PC-9 (cell line): ENCODE data around the gene PPP1R16B. TPM values are rescaled to one million over a fixed set of nuclear protein-coding genes. Genes with fewer than 3 reads are reported as not detected.

Experiments used
- BruUV-seq: library from RNA; stranded (reverse); fragments of 400-500 nt; replicated peaks from 2 replicates; lab custom pipeline; 2021; lab: Mats Ljungman, UMichigan
- CTCF ChIA-PET: fragments of 300-600 bp; sonication (Branson Sonifier 250); formaldehyde crosslinking; loops from one replicate; lab custom pipeline; 2022; ENCODE audit warnings: antibody characterized with exemption; lab: Charles Lee
- POLR2A ChIA-PET: fragments of 300-600 bp; sonication (Branson Sonifier 250); formaldehyde crosslinking; loops from one replicate; lab custom pipeline; 2022; ENCODE audit warnings: antibody characterized with exemption; ENCODE audit not compliant: unreplicated experiment; lab: Charles Lee
- DNase-seq, 2 experiments: peaks; one replicate each; pipeline versions ENCODE4 v3.0.0 to v3.0.0-alpha.2; 2015 to 2022; ENCODE audit warnings: mixed read lengths in 1 of 2
- H2AFZ ChIP-seq: fragments of 200-600 bp; sonication (generic); 2 replicates; pipeline ENCODE4 v1.8.1; 2017; ENCODE audit warnings: antibody characterized with exemption
- H3F3A ChIP-seq: fragments of 200-600 bp; sonication (generic); 2 replicates; pipeline ENCODE4 v1.8.1; 2017; ENCODE audit warnings: antibody characterized with exemption, mild to moderate bottlenecking, low read depth; ENCODE audit not compliant: insufficient read depth
- H3K27ac ChIP-seq: fragments of 200-600 bp; sonication (generic); 2 replicates; pipeline ENCODE4 v1.6.1; 2016; ENCODE audit warnings: mixed run types
- H3K27me3 ChIP-seq: fragments of 200-600 bp; sonication (generic); 2 replicates; pipeline ENCODE4 v1.6.1; 2016; ENCODE audit warnings: low read depth, mixed run types; ENCODE audit not compliant: insufficient read depth
- H3K36me3 ChIP-seq: fragments of 200-600 bp; sonication (generic); 2 replicates; pipeline ENCODE4 v1.6.1; 2016; ENCODE audit warnings: low read depth, mixed run types
- H3K4me1 ChIP-seq: fragments of 200-600 bp; sonication (generic); replicated peaks from 2 replicates; pipeline ENCODE4 v1.6.1; 2016; ENCODE audit warnings: mixed run types; ENCODE audit not compliant: insufficient read depth
- H3K4me2 ChIP-seq: fragments of 200-600 bp; sonication (generic); 2 replicates; pipeline ENCODE4 v1.6.1; 2017; ENCODE audit warnings: mixed run types
- H3K4me3 ChIP-seq: fragments of 200-600 bp; sonication (generic); 2 replicates; pipeline ENCODE4 v1.6.1; 2016; ENCODE audit warnings: mixed run types
- H3K79me2 ChIP-seq: fragments of 200-600 bp; sonication (generic); 2 replicates; pipeline ENCODE4 v1.6.1; 2017; ENCODE audit warnings: low read depth, mixed run types
- H3K9me2 ChIP-seq: fragments of 200-600 bp; sonication (generic); 2 replicates; pipeline ENCODE4 v1.8.1; 2017; ENCODE audit warnings: mild to moderate bottlenecking; ENCODE audit not compliant: insufficient read depth
- H3K9me3 ChIP-seq: fragments of 200-600 bp; sonication (generic); 2 replicates; pipeline ENCODE4 v1.8.1; 2016; ENCODE audit warnings: low read depth; ENCODE audit not compliant: insufficient read depth
- H4K20me1 ChIP-seq: fragments of 200-600 bp; sonication (generic); 2 replicates; pipeline ENCODE4 v1.8.1; 2017; ENCODE audit not compliant: insufficient read depth
- CTCF ChIP-seq: fragments of 200-600 bp; sonication (generic); conservative IDR thresholded peaks from 2 replicates; pipeline ENCODE4 v1.6.1; 2017; ENCODE audit warnings: mixed run types, antibody characterized with exemption, mild to moderate bottlenecking, moderate library complexity
- EZH2 ChIP-seq: fragments of 200-600 bp; sonication (generic); IDR thresholded peaks from 2 replicates; pipeline ENCODE4 v1.8.0; 2017; ENCODE audit warnings: antibody characterized with exemption, low read depth
- intact Hi-C: fragments of 100-400 bp; cut with micrococcal nuclease; formaldehyde crosslinking; loops from one replicate; pipeline ENCODE4 v1.10.0; 2022; ENCODE audit not compliant: unreplicated experiment
- total RNA-seq: library from RNA; stranded (reverse); gene quantifications from 2 replicates; pipeline ENCODE4 v1.2.3, GENCODE V29; 2021

The PPP1R16B gene
- total RNA-seq, 1 experiment from 2014 or later: not detected

GRCh38 chr20:38935967-38936407, 130.5 kb downstream of the PPP1R16B start:
- POLR2A ChIA-PET: no interaction called here
- no peaks in the 10 kb centered on the region for H3K4me1 ChIP-seq
- intact Hi-C loops: no loop called here
- no peak for DNase-seq
- peaks cover 18% of the 10 kb centered on the region; the same call in 1 of the 2 replicates for H4K20me1 ChIP-seq
- TF ChIP-seq CTCF: no peak
- TF ChIP-seq EZH2: no peak
- H3K36me3 ChIP-seq: no peaks in the 10 kb centered on the region; the same call in 1 of the 2 replicates
- CTCF ChIA-PET: interaction anchor here (0.6 kb wide), 1 partner anchor 185 kb away, joined by 4 read pairs; no protein-coding TSS in a partner anchor
- peaks cover 100% of the 10 kb centered on the region for H3K79me2 ChIP-seq
- H3K27me3 ChIP-seq: no peaks in the 10 kb centered on the region
- H3K4me3 ChIP-seq: no peak overlapping the region
- H2AFZ ChIP-seq: no peak overlapping the region
- no TSS peak for BruUV-seq
- no peak overlapping the region for H3K4me2 ChIP-seq
- no peaks in the 10 kb centered on the region for H3K9me2 ChIP-seq
- no peaks in the 10 kb centered on the region for H3F3A ChIP-seq
- no peak overlapping the region for H3K27ac ChIP-seq
- no peaks in the 10 kb centered on the region for H3K9me3 ChIP-seq

- POLR2A ChIA-PET: no interaction called here
- peaks cover 100% of the 10 kb centered on the region for H3K79me2 ChIP-seq
- no peaks in the 10 kb centered on the region for H3K4me1 ChIP-seq
- H3K9me2 ChIP-seq: no peaks in the 10 kb centered on the region
- peaks cover 3% of the 10 kb centered on the region; the same call in 1 of the 2 replicates for H3K36me3 ChIP-seq
- intact Hi-C loops: no loop called here
- 0 out of 2 replicates have a peak, but pooled peaks cover 1% of the 10 kb centered on the region for H3F3A ChIP-seq
- H2AFZ ChIP-seq: no peak overlapping the region
- no peaks in the 10 kb centered on the region for H3K9me3 ChIP-seq
- no peak overlapping the region for H3K4me3 ChIP-seq
- DNase-seq: no peak
- H3K27ac ChIP-seq: no peak overlapping the region
- BruUV-seq: no TSS peak
- CTCF ChIA-PET: no interaction called here
- H4K20me1 ChIP-seq: peaks cover 15% of the 10 kb centered on the region; the same call in 1 of the 2 replicates
- H3K27me3 ChIP-seq: no peaks in the 10 kb centered on the region
- H3K4me2 ChIP-seq: no peak overlapping the region
- no peak for TF ChIP-seq EZH2
- no peak for TF ChIP-seq CTCF
These were observed 131.5 kb downstream of the PPP1R16B start for GRCh38 chr20:38937000-38937399.

- H3F3A ChIP-seq: 0 out of 2 replicates have a peak, but pooled peaks cover 4% of the 10 kb centered on the region
- no peak overlapping the region for H3K27ac ChIP-seq
- H3K4me3 ChIP-seq: no peak overlapping the region
- no peaks in the 10 kb centered on the region for H3K9me3 ChIP-seq
- no peaks in the 10 kb centered on the region for H3K4me1 ChIP-seq
- no TSS peak for BruUV-seq
- H3K4me2 ChIP-seq: no peak overlapping the region
- DNase-seq: no peak
- POLR2A ChIA-PET: interaction anchor here (0.7 kb wide), 1 partner anchor 55 kb away, joined by 4 read pairs; no protein-coding TSS in a partner anchor
- peaks cover 15% of the 10 kb centered on the region; the same call in 1 of the 2 replicates for H4K20me1 ChIP-seq
- peaks cover 11% of the 10 kb centered on the region; the same call in 1 of the 2 replicates for H3K36me3 ChIP-seq
- CTCF ChIA-PET: no interaction called here
- TF ChIP-seq EZH2 (no peak), CTCF (no peak)
- peaks cover 93% of the 10 kb centered on the region for H3K79me2 ChIP-seq
- intact Hi-C loops: no loop called here
- no peaks in the 10 kb centered on the region for H3K9me2 ChIP-seq
- no peaks in the 10 kb centered on the region for H3K27me3 ChIP-seq
- no peak overlapping the region for H2AFZ ChIP-seq
These were observed 132.5 kb downstream of the PPP1R16B start for GRCh38 chr20:38937978-38938473.
